Liver (tissue), 9 donors: Measurements from ENCODE around the gene GNB1. TPM values are rescaled to one million over a fixed set of nuclear protein-coding genes. Genes with fewer than 3 reads are reported as not detected.

Experiments used
- DNase-seq: peaks from one replicate; pipeline ENCODE4 v3.0.0-alpha.2; 2017; ENCODE audit warnings: low spot score
- H3K27ac ChIP-seq, 2 donors: one replicate each; pipeline ENCODE4 v1.7.0; 2013; ENCODE audit warnings: inconsistent platforms in 2 of 2, low read length in 2 of 2, control low read depth in 1 of 2, low read depth in 1 of 2, mild to moderate bottlenecking in 1 of 2
- H3K27me3 ChIP-seq, 4 donors: one replicate each; pipeline versions ENCODE4 v1.6.1 to v1.7.0; 2013; ENCODE audit warnings: low read length in 3 of 4, inconsistent platforms in 1 of 4, mild to moderate bottlenecking in 1 of 4, moderate library complexity in 1 of 4; ENCODE audit not compliant: control insufficient read depth in 4 of 4, insufficient read depth in 4 of 4
- H3K36me3 ChIP-seq, 4 donors: one replicate each; pipeline versions ENCODE4 v1.6.1 to v1.7.0; 2013; ENCODE audit warnings: low read length in 3 of 4, mild to moderate bottlenecking in 3 of 4, low read depth in 1 of 4, moderate library complexity in 1 of 4; ENCODE audit not compliant: control insufficient read depth in 4 of 4, insufficient read depth in 3 of 4
- H3K4me1 ChIP-seq, 4 donors: one replicate each; pipeline versions ENCODE4 v1.6.1 to v1.7.0; 2013; ENCODE audit warnings: low read length in 3 of 4, mild to moderate bottlenecking in 3 of 4, moderate library complexity in 1 of 4; ENCODE audit not compliant: control insufficient read depth in 4 of 4, insufficient read depth in 4 of 4
- H3K4me3 ChIP-seq, 3 donors: one replicate each; pipeline versions ENCODE4 v1.6.1 to v1.7.0; 2013; ENCODE audit warnings: low read length in 3 of 3, control low read depth in 1 of 3, low read depth in 1 of 3, mild to moderate bottlenecking in 1 of 3
- H3K9ac ChIP-seq, 2 donors: one replicate each; pipeline ENCODE4 v1.7.0; 2013; ENCODE audit warnings: low read length in 2 of 2, mild to moderate bottlenecking in 2 of 2, moderate library complexity in 2 of 2, control low read depth in 1 of 2, low read depth in 1 of 2
- H3K9me3 ChIP-seq, 4 donors: one replicate each; pipeline versions ENCODE4 v1.6.1 to v1.7.0; 2013; ENCODE audit warnings: low read length in 3 of 4; ENCODE audit not compliant: control insufficient read depth in 4 of 4
- ATF3 ChIP-seq: IDR thresholded peaks from 2 replicates; pipeline ENCODE4 v1.6.1; 2016; ENCODE audit warnings: antibody characterized with exemption
- CTCF ChIP-seq: fragments of 150-350 bp; IDR thresholded peaks from 2 replicates; pipeline ENCODE4 v1.5.1; 2017; ENCODE audit warnings: improper control_type of control experiment, low read depth, low read length; ENCODE audit not compliant: missing input control
- FOXA1 ChIP-seq: IDR thresholded peaks from 2 replicates; pipeline ENCODE4 v1.6.1; 2016; ENCODE audit warnings: antibody characterized with exemption
- FOXA2 ChIP-seq: IDR thresholded peaks from 2 replicates; pipeline ENCODE4 v1.6.1; 2016; ENCODE audit warnings: antibody characterized with exemption
- GABPA ChIP-seq, 2 donors: IDR thresholded peaks in 1 of 2; conservative IDR thresholded peaks in 1 of 2; 2 replicates each; pipeline ENCODE4 v1.6.1; 2016; ENCODE audit warnings: antibody characterized with exemption in 2 of 2, mild to moderate bottlenecking in 1 of 2, moderate library complexity in 1 of 2
- HNF4A ChIP-seq, 2 donors: conservative IDR thresholded peaks; 2 replicates each; pipeline ENCODE4 v1.6.1; 2016; ENCODE audit warnings: antibody characterized with exemption in 2 of 2, mild to moderate bottlenecking in 2 of 2
- JUND ChIP-seq, 2 donors: IDR thresholded peaks; 2 replicates each; pipeline ENCODE4 v1.6.1; 2016; ENCODE audit warnings: antibody characterized with exemption in 2 of 2
- NR2F2 ChIP-seq: IDR thresholded peaks from 2 replicates; pipeline ENCODE4 v1.6.1; 2016; ENCODE audit warnings: antibody characterized with exemption
- REST ChIP-seq: IDR thresholded peaks from 2 replicates; pipeline ENCODE4 v1.6.1; 2016; ENCODE audit warnings: antibody characterized with exemption, mild to moderate bottlenecking
- RXRA ChIP-seq, 2 donors: IDR thresholded peaks; 2 replicates each; pipeline ENCODE4 v1.6.1; 2017 to 2018; ENCODE audit warnings: antibody characterized with exemption in 2 of 2, mild to moderate bottlenecking in 1 of 2
- SP1 ChIP-seq: IDR thresholded peaks from 2 replicates; pipeline ENCODE4 v1.6.1; 2018; ENCODE audit warnings: antibody characterized with exemption, mild to moderate bottlenecking
- YY1 ChIP-seq: IDR thresholded peaks from 2 replicates; pipeline ENCODE4 v1.6.1; 2016; ENCODE audit warnings: antibody characterized with exemption, mild to moderate bottlenecking
- WGBS: extraction: QIAGEN DNeasy Blood & Tissue Kit; methylation state at CpG from one replicate; pipeline ENCODE4 v1.1.7; 2013; 5-methylcytosine and 5-hydroxymethylcytosine counted together
- polyA plus RNA-seq, 2 donors: library from polyadenylated mRNA; stranded (reverse) in 1 of 2; unstranded in 1 of 2; fragments of 200-250 nt in 1 of 2; fragments of >200 nt in 1 of 2; fragmentation: Nextera tagmentation in 1 of 2; extraction: Ambion mirVana in 1 of 2; gene quantifications; one replicate each; pipeline versions ENCODE4 v1.2.1 to v1.2.3, GENCODE V29; 2013 to 2015
- total RNA-seq, 2 donors: library from RNA; depleted of rRNA; stranded (reverse); fragments of >200 nt; gene quantifications; one replicate each; pipeline ENCODE4 v1.2.3, GENCODE V29; 2014
- donor health status: healthy.
- donor health status: healthy.
- donor health status: healthy.
- donor health status: healthy.
- donor health status: healthy.

Gene GNB1
- total and polyA plus RNA-seq, 4 donors = 22.3 to 68.5 (median 52.7) TPM

GRCh38 chr1:1916851-1917251 is 26.0 kb upstream of the GNB1 start:
- no peaks in the 10 kb centered on the region for H3K36me3 ChIP-seq
- DNase-seq = no peak
- 90% methylated on average over 19 of the region's 19 CpGs for WGBS

More at GRCh38 chr1:1916851-1917251, 26.0 kb upstream of the GNB1 start:
- TF ChIP-seq YY1 (no peak), FOXA1 (no peak), NR2F2 (no peak), ATF3 (no peak), GABPA (IDR thresholded peaks at IDR 0.05 in 1 of 2, conservative IDR thresholded peaks at IDR 0.05 in 1 of 2) (no peak), SP1 (no peak), JUND (IDR thresholded peaks at IDR 0.05) (no peak), RXRA (IDR thresholded peaks at IDR 0.05) (no peak), HNF4A (conservative IDR thresholded peaks at IDR 0.05) (no peak), REST (no peak), CTCF (no peak), FOXA2 (no peak)
- H3K4me3 ChIP-seq = no peak overlapping the region
- H3K27me3 ChIP-seq = no peaks in the 10 kb centered on the region
- H3K9me3 ChIP-seq = no peaks in the 10 kb centered on the region
- H3K9ac ChIP-seq = no peak overlapping the region
- peaks cover 10 to 20% (median 16%) of the 10 kb centered on the region in 4 donors for H3K4me1 ChIP-seq
- H3K27ac ChIP-seq = no peak overlapping the region
